Stimulated activated CD4-positive, alpha-beta T cell treated with anti-CD3 and anti-CD28 coated beads, TNF-alpha, amount 100 ng/mL, for 1 hour (primary cell): ENCODE measurements around the gene MYO15A.

ENCODE experiments used
- DNase-seq, 3 donors: peaks; one replicate each; pipeline ENCODE4 v3.0.0-alpha.2; 2020; ENCODE audit warnings: low read depth in 3 of 3, low spot score in 1 of 3

MYO15A gene

GRCh38 chr17:18129041-18129502 lies 20.5 kb downstream of the MYO15A start:
- no peak for DNase-seq

GRCh38 chr17:18132711-18133110 lies 24.2 kb downstream of the MYO15A start:
- no peak for DNase-seq

GRCh38 chr17:18136357-18136756 lies 27.8 kb downstream of the MYO15A start:
- no peak for DNase-seq

GRCh38 chr17:18138065-18138749 lies 29.7 kb downstream of the MYO15A start:
- DNase-seq, result no peak

GRCh38 chr17:18139092-18139491 lies 30.5 kb downstream of the MYO15A start:
- DNase-seq, result no peak

- no peak for DNase-seq
Observed at GRCh38 chr17:18139498-18139897, 30.9 kb downstream of the MYO15A start.

GRCh38 chr17:18139949-18140348 lies 31.4 kb downstream of the MYO15A start:
- no peak for DNase-seq

GRCh38 chr17:18140648-18141047 lies 32.1 kb downstream of the MYO15A start:
- no peak for DNase-seq

- DNase-seq, result peak in 1 of 3 donors; percentile 31
Observed at GRCh38 chr17:18141210-18141803, 32.8 kb downstream of the MYO15A start.

GRCh38 chr17:18142417-18142816 lies 33.9 kb downstream of the MYO15A start:
- DNase-seq, result no peak

GRCh38 chr17:18143044-18143936 lies 34.7 kb downstream of the MYO15A start:
- DNase-seq, result no peak

GRCh38 chr17:18144261-18144660 lies 35.7 kb downstream of the MYO15A start:
- no peak for DNase-seq

GRCh38 chr17:18144855-18145254 lies 36.3 kb downstream of the MYO15A start:
- no peak for DNase-seq

GRCh38 chr17:18145811-18146210 lies 37.3 kb downstream of the MYO15A start:
- no peak for DNase-seq

GRCh38 chr17:18146259-18146658 lies 37.7 kb downstream of the MYO15A start:
- no peak for DNase-seq

- no peak for DNase-seq
Observed at GRCh38 chr17:18146980-18147379, 38.4 kb downstream of the MYO15A start.

GRCh38 chr17:18148586-18148985 lies 40.0 kb downstream of the MYO15A start:
- DNase-seq, result no peak

GRCh38 chr17:18151290-18151689 lies 42.7 kb downstream of the MYO15A start:
- no peak for DNase-seq

GRCh38 chr17:18155179-18155578 lies 46.6 kb downstream of the MYO15A start:
- DNase-seq, result no peak

- DNase-seq, result no peak
Observed at GRCh38 chr17:18156171-18156975, 47.8 kb downstream of the MYO15A start.

- no peak for DNase-seq
Observed at GRCh38 chr17:18156976-18157280, 48.4 kb downstream of the MYO15A start.
